ENCODE results near the gene RTF1.

DNA sequence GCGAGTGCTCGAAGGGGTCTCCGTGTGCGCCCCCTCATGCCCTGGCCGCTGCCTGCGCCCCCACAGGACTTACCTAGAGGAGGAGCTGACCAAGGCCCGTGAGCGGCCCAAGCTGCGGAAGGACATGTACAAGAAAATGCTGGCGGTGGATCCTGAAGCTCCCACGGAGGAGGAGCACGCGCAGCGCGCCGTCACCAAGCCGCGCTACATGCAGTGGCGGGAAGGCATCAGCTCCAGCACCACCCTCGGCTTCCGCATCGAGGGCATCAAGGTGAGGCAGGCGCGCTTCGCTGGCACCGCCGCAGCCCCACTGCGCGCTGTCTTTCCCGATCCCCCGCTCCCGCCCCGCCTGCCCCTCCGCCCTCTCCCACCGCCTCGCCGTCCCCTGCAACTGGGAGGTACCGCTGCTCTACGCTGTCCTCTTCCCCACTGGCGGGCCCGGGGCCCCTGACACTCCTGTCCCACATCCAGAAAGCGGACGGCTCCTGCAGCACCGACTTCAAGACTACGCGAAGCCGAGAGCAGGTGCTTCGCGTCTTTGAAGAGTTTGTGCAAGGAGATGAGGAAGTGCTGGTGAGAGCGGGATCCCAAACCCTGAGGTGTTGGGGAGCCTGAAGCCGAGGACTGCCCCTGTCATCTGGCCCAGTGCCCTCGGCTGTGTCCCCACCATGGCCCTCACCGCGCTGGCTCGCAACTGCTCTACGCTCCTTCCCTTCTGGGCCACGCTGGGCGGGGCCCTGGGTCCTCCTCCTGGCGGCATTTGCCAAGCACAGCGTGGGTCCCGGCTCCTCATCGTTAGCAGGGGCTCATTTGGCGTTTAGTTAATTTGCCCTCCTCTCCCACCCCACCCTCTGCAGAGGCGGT lies 85.3 kb downstream of the RTF1 start:
- TF ChIP-seq CTCF (IDR thresholded peaks at IDR 0.05 in 4 of 5, conservative IDR thresholded peaks at IDR 0.05 in 1 of 5) (no peak), POLR2A (IDR thresholded peaks at IDR 0.05) (no peak)
